ENCODE measurements around the gene RAD18.

DNA sequence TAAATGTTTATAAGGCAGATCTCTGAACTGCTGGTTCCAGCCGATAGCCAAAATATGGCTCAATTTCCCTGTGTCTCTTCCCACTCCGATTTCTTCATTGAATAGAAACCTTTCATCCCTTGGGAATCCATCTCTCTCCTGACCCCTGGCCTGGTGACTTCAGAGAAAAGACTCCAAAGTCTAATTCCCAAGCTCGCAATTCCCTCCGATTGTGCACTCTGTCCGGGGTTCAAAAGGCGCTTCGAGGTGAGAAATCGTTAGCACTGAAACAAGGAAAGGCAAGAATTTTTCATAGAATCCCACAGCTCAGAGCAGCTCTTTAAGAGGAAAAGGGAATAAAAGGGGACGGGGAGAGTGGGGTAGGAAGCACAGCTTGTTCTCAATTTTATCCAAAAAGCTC, 18.4 kb upstream of the RAD18 start:
- TF ChIP-seq EZH2 (IDR thresholded peaks at IDR 0.05; ENCODE audit: borderline replicate concordance, low read length), result no peak
- TF ChIP-seq, protein P1, sequence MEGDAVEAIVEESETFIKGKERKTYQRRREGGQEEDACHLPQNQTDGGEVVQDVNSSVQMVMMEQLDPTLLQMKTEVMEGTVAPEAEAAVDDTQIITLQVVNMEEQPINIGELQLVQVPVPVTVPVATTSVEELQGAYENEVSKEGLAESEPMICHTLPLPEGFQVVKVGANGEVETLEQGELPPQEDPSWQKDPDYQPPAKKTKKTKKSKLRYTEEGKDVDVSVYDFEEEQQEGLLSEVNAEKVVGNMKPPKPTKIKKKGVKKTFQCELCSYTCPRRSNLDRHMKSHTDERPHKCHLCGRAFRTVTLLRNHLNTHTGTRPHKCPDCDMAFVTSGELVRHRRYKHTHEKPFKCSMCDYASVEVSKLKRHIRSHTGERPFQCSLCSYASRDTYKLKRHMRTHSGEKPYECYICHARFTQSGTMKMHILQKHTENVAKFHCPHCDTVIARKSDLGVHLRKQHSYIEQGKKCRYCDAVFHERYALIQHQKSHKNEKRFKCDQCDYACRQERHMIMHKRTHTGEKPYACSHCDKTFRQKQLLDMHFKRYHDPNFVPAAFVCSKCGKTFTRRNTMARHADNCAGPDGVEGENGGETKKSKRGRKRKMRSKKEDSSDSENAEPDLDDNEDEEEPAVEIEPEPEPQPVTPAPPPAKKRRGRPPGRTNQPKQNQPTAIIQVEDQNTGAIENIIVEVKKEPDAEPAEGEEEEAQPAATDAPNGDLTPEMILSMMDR (conservative IDR thresholded peaks at IDR 0.05 in 1 of 2, IDR thresholded peaks at IDR 0.05 in 1 of 2; ENCODE audit: extremely low read depth in 1 of 2, insufficient read depth in 1 of 2, low read depth in 1 of 2, low read length in 2 of 2), result no peak
